CD4-positive, alpha-beta T cell treated with Interleukin-2 at 100 ng/mL for 4 hours (primary cell): Measurements from ENCODE around the gene RUNX1.

Experiments
- DNase-seq: peaks from one replicate; pipeline ENCODE4 v3.0.0-alpha.2; 2020; ENCODE audit warnings: low spot score

RUNX1 gene

DNA sequence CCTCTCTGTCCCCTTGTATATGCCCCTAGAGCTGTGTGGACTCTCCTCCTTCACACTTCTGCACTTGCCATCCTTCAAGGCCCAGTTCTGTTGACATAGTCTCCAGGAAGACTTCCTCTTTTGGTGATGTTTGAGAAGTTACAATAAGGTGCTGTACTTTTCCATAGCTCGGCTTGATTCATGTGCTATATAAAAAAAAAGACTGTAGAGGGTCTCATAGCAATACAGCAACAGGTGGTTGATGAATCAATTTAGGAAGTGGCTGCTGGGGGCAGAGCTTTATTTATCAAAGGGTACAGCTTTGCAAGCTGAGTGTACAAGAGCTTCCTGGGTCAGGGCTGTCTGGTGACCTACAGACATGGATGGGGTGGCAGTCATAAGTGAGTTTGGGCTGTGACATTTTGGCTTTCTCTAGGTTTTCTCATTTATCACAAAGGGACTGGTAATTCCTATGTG, 102.7 kb downstream of the RUNX1 start:
- DNase-seq, result peak; percentile 39

DNA sequence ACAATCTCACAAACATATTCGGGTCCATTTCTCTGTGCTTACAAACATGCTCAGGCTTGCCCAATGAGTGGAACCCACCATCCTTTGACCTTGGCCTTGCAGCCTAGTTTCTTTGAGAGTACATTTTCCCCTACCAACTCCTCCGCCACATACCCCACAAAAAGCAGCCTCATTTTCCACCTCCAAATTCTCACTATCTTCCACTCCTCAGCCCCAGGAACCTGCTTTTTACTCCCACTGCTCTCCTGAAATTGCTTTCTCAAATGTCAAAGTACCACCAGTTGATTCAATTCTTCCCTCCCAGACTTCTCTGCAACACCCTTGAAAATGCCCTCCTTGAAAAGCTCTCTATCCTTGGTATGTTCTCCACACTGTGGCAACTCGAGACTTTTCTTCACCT, 103.8 kb downstream of the RUNX1 start:
- no peak for DNase-seq

DNA sequence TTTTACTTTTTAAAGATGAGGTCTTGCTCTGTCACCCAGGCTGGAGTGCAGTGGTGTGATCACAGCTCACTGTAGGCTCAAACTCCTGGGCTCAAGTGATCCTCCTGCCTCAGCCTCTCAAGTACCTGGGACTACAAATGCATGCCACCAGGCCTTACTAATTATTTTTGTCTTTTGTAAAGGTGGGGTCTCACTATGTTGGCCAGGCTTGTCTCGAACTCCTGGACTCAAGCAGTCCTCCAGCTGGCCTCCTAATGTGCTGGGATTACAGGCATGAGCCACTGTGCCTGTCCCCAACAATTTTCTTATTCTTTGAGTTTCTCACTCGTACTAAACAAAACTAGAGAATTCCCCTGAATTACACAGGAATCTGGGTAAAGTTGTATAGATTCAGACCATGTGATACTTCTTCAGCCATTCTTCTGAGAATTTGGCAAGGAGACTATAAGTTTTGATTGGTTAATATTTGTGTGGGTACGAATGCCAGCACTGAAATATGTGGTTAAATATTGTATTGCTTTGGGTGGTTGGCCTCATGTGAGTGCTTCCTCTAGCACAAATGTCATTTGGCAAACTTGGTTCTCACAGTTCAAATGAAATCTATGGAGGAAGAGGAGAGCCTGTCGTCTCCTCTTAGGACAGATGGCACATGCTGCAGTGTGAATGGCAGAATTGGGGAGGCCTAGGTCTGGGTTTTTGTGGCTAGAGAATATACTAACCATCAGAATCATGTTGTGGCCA, 104.9 kb downstream of the RUNX1 start:
- no peak for DNase-seq

DNA sequence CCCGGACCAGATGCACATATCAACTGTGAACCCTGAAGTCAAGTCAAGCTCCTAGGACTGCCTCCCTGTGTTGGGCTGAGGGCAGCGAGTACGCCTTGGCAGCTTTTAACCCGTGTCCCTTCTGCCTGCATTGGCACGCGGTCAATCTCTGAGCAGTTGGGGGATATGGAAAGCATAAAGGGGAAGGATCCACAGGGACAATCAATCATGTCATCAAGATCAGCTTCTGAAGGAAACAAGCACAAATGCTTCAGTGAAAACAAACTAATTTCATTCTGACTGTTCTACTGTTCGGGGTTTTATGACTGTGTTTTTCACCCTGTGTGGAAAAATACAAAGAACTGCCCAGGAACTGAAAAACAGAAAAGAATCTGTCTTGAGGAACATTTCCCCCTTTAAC, 106.2 kb downstream of the RUNX1 start:
- DNase-seq, result no peak

DNA sequence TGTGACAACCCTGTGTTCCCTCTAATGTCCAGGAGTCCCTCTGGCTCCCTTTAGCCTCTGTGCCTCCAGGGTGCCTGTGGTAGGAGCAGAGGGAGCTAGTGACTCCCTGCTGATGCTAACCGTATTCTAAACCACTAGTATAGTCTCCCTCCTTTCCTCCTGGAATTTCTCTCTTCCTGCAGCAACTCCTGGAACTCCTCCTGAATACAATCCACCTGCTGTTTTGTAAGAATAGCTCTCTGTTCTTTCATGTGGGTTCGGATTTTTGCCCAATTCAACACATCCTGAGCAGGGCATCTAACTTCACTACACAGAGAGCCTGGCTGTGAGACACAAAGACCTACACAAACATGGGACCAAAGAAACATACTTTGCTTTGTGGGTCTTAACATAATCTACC, 107.9 kb downstream of the RUNX1 start:
- DNase-seq, result no peak

DNA sequence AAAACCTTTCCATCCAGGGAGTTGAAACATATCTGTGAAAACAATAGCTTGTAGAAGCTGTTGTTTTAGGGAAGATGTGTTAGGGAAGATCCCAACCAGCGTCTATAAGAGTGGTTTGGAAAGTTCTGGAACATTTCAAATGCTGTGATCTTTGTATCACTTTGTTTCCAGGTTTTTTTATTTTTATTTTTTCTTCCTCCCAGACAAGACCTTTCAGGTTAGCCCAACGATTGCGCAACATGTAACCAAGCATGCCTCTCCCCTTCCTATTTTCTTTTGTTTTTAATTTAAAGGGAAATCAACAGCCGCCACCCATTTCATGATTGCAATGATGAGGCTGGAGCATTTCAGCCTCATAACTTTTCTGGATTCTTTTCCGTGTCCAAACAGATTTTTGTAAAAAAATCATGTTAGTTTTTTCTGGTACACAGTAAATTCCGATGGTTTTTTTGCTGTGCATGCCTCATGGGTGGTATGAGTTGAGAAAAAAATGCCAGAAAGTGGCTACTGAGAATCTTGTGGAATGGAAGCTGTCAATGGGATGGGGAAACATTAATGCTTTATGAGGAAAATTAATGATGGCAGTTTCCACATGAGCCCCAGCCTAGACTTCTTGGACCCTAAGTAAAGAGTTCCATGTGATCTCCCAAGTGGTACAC, 109.3 kb downstream of the RUNX1 start:
- no peak for DNase-seq

DNA sequence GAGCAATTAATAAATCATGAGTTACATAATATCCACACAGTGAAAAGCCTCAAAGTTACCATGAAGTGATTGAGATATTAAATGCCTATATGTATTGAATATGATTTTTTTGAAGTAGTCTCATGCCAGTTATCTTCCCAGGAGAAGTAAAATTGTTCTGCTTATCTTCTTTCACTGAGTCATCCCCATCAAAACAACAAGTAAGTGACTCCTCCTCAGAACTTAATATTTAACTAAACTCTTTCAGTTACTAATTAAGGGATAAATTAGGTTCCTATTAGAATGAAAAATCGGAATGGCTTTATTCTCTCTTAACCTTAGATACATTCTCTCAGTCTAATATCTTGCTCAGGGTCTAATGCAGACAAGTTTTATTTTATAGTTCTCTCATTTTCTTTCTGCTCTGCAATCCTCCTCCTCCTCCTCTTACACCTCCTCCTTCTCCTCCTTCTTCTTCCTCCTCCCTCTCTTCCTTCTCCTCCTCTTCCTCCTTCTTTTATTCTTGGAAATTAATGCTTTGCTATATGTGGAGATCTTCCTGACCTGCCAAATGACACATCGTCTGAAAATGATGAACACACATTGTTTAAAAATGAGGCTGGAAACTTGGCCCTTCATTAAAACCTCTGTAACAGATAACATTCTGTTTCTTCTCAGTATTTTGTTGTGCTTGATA, 110.9 kb downstream of the RUNX1 start:
- no peak for DNase-seq

DNA sequence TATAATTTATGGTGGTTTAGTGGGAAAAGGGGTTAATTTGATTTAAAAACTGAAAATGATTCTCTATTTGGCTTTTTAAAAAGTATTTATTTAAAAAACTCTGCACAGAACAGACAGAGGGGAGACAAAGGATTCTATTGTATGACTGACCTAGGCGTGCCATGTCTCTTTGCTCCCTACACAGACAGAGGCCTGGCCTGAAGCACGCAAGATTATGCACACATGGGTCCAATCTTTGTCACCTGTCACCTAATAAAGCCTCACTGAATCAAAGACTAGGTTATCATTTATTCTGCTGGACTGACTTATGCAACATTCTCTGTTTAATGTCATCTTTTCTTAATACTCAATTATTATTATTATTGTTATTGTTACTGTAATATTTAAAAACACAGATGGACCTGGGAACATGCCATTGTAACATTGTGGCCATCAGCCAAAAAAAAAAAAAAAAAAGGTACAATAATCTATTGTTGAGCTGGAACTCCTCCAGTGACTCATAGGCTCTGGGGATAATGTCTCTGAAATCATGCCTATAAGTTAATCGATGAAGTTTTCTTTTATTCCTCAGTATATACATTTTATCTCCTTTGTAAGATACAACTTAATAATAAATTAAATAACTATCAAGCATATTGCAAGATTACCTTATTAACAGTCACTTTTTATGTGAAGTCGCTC, 112.1 kb downstream of the RUNX1 start:
- no peak for DNase-seq

DNA sequence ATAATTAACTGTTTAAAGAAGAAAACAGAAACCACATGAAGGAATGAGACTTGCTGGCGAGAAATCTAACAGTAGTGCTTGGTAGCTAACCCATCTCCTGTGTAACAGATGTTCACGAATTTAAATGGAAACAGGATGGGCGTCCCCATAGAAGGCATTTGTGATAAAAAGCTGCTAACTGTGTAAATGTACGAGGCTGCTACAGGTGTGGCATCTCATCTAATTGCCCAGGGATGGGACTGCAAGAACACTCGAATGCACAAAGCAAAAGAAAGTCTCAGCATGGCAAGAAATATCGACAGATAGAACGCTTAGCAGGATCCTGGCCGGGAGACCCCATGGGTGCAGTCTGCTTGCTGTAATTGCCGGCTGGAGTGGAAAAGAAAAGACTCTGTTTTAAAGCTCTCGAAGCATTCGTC, 112.7 kb downstream of the RUNX1 start:
- DNase-seq, result peak; percentile 67

DNA sequence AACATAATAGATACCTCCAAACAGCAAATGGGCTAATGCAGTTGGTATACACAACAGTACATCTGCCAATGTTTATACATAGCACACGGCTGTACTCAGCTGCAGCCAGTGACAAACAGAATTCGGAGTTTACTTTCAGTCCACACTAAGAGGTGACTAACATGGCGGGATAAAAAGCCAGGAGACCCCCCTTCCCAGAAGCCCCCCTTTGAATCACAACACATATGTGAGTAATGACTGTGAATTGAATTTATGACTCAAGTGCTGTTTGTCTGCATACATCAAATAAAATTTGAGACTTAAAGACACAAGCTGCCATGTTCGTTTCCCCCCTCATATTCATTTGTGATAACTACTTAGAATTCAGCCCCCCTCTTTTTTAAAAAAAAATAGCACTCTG, 113.2 kb downstream of the RUNX1 start:
- DNase-seq, result peak; percentile 63

DNA sequence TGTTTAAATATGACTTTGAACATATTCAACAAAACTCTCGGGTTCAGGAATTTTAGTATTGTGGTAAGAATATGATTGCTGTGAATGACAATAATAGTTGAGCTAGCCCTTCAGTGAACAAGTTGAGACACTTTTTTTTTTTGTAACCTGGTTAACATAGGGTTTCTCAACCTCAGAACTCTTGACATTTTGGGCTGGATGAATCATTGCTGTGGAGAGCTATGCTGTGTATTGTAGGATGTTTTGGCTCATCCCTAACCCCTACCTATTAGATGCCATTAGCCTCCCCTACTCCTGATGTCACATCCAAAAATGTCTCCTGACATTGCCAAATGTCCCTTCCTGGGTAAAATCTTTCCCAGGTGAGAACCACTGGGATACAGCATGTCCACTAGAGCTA, 113.7 kb downstream of the RUNX1 start:
- peak; percentile 61 for DNase-seq

DNA sequence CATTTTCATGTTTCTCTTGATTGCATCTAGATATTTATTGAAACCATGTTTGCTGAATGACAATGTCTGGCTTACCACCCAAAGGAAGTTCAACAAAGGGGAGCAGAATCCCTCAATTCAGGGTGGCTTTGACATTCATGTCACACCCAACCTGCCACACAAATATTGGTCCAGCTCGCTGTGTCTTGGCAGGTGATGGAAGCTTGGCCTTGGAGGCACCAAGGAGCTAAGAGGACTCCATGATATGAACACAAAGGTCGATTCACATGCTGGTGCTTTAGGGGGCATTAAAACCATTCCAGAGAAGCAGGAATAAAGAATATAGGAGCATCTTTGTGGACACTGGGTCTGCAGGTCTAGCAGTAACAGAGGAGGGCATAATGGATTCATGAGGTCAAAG, 114.8 kb downstream of the RUNX1 start:
- no peak for DNase-seq

DNA sequence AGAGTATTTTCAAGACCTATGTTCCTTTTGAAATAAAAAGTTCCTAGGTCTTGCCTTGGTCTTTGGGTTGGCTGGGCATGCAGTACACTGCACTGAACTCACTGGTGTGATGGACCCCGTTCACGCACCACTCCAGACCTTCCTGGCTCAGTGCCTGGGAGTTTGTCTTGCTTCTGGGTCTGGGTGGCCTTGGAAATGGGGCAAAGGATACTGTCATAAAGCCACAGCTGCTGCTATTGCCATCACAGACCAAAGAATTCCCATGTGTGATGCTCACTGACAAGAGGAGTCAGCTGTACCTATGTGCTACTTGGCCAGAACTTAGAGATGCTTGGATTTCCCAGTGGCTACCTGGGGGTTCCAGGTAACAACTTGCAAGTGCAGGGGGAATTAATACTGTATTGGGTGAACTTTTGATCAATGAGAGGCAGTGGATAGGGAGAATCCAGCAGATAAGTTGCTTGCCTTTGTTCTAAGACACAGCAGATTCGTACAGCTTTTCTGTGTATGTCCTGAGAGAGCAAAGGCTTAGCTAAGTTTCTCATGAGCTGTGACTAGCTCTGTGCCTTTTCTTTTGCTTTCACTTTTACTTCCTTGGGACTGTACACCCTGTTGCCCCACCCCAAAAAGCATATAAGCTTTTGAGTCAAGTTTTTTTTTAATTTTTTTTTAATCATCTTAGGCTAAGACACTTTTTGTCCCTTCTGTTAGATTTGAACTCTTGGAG, 115.3 kb downstream of the RUNX1 start:
- DNase-seq, result peak; percentile 80

DNA sequence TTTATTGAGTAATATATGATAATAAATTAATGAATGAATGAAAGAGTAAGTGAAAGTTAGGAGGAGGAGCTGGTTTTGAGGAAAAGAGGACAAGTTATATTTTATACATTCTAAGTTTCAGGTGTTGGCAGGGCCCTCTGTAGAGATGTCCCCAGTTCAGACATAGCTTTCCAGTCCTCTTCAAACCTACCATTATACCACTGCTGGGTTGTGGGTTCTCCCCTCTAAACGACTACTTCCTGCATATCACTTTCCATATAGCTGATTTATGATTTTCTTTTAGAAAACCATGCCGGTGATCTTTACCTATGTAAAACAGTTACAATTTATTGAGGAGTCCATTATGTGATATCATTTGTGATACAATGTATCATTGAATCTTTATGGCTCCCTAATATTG, 116.9 kb downstream of the RUNX1 start:
- DNase-seq, result no peak

DNA sequence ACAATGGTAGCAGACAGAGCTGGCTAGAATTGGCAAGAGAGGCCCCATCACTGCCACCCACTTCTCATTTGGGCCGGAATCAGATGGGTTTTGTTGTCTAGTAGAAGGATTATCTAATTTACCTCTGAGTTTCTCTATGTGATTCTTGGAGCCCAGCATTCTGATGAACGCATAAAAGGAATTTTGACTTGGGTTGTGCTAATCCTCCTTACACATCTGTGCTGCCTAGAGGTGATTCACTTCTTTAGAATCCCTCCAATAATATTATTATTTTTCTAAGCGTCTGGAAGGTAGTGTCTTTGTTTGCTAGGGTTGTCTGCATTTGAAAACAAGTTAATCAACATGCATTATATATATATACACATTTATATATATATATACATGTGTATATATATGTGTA, 118.1 kb downstream of the RUNX1 start:
- DNase-seq, result no peak

DNA sequence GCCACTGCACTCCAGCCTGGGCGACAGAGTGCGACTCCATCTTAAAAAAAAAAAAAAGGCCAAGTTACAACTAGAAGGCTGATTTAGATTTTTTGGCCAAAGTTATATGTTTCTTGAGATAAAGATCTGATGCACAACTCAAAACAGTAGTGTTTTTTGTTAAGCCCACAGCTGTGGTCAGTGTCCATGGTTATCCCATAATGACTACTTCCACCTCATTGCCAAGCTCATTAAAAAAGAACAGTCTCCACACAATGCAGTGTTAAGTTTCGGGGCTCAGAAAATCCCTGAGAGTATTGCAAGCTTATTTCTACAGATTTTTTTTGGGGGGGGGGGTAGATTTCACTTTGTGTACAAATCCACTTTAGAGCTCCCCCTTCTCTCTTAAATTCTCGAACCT, 120.5 kb downstream of the RUNX1 start:
- DNase-seq, result no peak

DNA sequence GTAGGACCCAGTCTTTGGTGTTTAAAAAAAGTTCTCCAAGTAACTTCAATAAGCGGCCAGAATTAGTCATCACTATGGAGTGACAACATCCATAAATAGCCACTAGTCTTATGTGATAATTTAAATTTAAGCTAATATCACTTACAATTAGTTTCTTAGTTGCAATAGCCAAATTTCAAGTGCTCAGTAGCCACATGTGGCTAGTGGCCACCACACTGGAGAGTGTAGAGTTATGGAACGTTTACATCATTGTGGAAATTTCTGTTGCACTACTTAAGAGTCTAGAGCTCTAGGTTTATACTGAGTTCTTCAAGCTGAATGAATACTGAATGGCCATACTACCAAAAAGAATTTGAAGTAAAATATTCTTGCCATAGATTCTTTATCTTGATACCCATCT, 121.1 kb downstream of the RUNX1 start:
- DNase-seq, result no peak

DNA sequence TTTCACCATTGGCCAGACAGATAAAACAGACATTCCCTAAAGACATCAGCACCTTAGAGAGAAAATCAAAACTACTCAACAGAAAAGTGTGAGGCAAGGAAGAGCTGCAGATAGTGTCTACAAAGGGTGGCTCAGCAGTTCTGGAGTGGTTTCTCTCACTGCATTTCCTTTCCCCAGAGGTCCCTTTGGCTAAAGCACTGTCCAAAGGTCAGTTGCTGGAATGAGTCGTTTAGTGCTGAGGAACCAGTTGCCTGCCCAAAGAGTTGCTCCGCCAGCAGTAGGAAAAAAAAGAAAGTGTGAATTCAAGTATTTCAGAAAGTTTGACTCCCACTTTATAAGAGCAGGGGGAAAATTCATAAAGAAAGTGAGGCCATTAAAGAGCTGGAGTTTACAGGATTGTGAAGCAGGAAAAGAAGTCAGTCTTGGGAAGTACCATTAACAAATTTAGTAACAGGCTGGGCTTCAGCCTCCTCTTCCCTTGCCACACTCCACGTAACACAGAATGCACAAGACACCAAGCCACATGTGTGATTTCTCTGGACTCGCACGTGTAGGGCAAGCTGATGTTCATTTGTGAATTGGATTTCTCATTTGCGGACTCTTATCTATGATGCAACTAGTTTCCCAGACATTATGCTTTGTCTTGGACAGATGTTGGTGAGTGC, 122.2 kb downstream of the RUNX1 start:
- DNase-seq, result no peak

DNA sequence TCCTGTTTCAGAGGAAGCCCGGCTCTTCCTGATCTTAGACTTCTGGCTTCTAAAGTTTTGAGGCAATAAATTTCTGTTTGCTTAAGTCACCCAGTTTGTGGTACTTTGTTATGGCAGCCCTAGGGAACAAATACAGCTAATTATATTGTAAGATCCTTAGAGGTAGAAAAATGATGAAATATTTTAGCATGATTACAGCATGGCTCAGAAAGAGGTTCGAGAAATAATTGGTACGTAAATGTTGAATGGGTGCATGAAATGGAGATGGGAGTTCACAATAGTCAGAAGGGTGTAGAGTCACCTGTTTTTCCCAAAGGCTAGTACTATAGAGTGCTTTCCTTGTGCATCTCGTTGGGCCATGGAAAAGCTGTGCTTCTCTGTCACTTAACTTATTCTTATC, 123.5 kb downstream of the RUNX1 start:
- DNase-seq, result no peak

DNA sequence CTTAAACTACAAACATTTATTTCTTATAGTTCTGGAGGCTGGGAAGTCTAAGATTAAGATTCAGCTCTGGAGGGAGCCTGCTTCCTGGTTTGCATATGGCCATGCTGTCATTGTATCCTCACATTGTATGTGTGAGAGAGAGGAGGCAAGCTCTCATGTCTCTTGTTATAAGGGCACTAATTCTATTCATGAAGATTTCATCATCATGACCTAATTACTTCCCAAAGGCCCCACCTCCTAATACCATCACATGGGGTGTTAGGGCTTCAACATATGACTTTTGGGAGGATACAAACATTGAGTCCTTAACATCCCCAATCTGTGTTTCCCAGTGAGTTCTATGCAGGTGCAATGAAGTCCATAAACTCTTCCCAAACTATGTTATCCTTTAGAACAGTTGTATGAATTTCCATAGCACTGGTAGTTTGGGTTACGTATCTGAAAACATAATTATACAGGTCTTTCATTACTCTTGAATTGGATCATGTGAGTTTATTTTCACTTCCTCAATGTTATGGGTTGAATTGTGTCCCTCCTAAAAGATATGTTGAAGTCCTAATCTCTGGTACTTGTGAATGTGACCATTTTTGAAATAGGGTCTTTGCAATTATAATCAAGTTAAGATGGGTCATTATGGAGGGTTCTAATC, 124.2 kb downstream of the RUNX1 start:
- no peak for DNase-seq

DNA sequence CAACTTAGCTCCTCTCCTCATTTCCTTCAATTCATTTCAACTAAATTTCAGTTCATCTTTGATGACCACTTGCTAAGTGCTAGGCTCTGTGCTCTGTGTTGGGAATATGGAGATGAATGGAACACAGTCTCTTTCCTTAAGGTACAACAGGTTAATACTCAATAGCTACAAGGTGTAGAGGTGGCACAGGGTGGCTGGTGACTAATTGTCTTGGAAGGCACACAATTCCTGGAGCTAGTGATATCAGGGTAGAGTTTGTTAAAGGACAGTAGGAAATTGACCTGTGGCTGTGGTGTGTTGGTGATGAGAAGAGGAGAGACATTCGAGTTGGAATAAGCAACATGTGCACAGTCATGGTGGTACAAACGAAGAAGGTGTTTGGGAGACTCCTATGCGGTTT, 124.9 kb downstream of the RUNX1 start:
- no peak for DNase-seq
